ENCODE measurements around the gene MFSD11.
"Not testable (repeated sequence)": the region's sequence is repeated elsewhere in the genome, so short reads cannot be mapped to it uniquely, and the experiment has no call there.

MFSD11 gene

GRCh38 chr17:76812968-76813367, 75.0 kb downstream of the MFSD11 start:
- H3K4me3 ChIP-seq (ENCODE audit: low read depth, low read length) = no peak overlapping the region
- TF ChIP-seq, protein P1, sequence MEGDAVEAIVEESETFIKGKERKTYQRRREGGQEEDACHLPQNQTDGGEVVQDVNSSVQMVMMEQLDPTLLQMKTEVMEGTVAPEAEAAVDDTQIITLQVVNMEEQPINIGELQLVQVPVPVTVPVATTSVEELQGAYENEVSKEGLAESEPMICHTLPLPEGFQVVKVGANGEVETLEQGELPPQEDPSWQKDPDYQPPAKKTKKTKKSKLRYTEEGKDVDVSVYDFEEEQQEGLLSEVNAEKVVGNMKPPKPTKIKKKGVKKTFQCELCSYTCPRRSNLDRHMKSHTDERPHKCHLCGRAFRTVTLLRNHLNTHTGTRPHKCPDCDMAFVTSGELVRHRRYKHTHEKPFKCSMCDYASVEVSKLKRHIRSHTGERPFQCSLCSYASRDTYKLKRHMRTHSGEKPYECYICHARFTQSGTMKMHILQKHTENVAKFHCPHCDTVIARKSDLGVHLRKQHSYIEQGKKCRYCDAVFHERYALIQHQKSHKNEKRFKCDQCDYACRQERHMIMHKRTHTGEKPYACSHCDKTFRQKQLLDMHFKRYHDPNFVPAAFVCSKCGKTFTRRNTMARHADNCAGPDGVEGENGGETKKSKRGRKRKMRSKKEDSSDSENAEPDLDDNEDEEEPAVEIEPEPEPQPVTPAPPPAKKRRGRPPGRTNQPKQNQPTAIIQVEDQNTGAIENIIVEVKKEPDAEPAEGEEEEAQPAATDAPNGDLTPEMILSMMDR (IDR thresholded peaks at IDR 0.05; ENCODE audit: low read depth, low read length, missing control alignments) = no peak
- in situ Hi-C loops (cut with HindIII; ENCODE audit: low sequenced_read_pairs) = no loop called here
- no peak for DNase-seq (ENCODE audit: low read depth)

DNA sequence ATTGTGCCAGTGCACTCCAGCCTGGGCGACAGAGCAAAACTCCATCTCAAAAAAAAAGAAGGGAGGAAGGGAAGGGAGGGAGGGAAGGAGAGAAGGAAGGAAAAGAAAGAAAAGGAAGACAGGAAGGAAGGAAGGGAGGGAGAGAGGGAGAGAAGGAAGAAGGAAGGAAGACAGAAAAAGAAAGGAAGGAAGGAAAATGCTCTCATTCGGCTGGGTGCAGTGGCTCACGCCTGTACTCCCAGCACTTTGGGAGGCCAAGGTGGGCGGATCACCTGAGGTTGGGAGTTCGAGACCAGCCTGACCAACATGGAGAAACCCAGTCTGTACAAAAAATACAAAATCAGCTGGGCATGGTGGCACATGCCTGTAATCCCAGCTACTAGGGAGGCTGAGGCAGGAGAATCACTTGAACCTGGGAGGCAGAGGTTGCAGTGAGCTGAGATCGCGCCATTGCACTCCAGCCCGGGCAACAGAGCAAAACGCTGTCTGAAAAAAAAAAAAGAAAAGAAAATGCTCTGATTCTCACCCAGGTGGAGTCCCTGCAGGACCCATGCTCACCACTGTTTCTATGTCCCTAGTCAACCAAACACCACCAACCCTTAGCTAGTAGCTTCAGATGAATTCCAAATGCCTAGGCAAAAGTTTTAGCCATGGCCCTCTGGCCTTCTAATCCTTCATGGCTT, 78.1 kb downstream of the MFSD11 start:
- DNase-seq (ENCODE audit: low read depth); H3K4me3 ChIP-seq (ENCODE audit: low read depth, low read length); in situ Hi-C loops (cut with HindIII; ENCODE audit: low sequenced_read_pairs): not testable (repeated sequence)

DNA sequence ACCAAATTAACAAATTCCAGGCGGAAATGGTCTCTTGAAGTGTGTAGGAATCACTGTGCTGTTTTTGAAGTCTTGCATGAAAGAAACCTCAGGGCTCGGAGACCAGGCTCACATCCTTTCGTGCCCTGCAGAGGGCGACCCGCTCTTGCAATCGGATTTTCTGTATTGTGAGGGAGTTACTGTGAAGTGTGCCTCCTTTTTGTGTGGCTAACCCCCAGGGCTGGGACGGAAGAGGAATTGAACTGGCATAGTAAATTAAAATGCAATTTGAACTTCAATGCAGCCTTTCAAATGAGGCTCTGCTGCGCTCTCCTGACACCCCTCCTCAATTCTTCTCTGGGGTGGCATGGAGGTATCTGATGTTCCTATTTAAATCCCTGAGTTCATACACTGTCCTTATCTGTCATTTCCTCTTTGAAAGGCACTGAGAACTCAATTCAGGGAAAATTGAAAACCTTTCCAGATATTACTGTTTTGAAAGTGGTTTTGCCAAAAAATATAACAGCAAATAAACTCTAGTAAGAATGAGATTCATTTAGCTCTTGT, 78.7 kb downstream of the MFSD11 start:
- in situ Hi-C loops (cut with HindIII; ENCODE audit: low sequenced_read_pairs) = no loop called here
- peak; percentile 34 for DNase-seq (ENCODE audit: low read depth)
- TF ChIP-seq, protein P1 (IDR thresholded peaks at IDR 0.05; ENCODE audit: low read depth, low read length, missing control alignments) = peak; percentile 85
- H3K4me3 ChIP-seq (ENCODE audit: low read depth, low read length) = no peak overlapping the region

- no peak for DNase-seq (ENCODE audit: low read depth)
- in situ Hi-C loops (cut with HindIII; ENCODE audit: low sequenced_read_pairs) = no loop called here
- no peak overlapping the region for H3K4me3 ChIP-seq (ENCODE audit: low read depth, low read length)
- TF ChIP-seq, protein P1 (IDR thresholded peaks at IDR 0.05; ENCODE audit: low read depth, low read length, missing control alignments) = no peak
These were observed 82.1 kb downstream of the MFSD11 start for GRCh38 chr17:76820039-76820438.

- TF ChIP-seq, protein P1 (IDR thresholded peaks at IDR 0.05; ENCODE audit: low read depth, low read length, missing control alignments) = no peak
- no peak for DNase-seq (ENCODE audit: low read depth)
- in situ Hi-C loops (cut with HindIII; ENCODE audit: low sequenced_read_pairs) = no loop called here
- no peak overlapping the region for H3K4me3 ChIP-seq (ENCODE audit: low read depth, low read length)
These were observed 82.6 kb downstream of the MFSD11 start for GRCh38 chr17:76820561-76820960.

DNA sequence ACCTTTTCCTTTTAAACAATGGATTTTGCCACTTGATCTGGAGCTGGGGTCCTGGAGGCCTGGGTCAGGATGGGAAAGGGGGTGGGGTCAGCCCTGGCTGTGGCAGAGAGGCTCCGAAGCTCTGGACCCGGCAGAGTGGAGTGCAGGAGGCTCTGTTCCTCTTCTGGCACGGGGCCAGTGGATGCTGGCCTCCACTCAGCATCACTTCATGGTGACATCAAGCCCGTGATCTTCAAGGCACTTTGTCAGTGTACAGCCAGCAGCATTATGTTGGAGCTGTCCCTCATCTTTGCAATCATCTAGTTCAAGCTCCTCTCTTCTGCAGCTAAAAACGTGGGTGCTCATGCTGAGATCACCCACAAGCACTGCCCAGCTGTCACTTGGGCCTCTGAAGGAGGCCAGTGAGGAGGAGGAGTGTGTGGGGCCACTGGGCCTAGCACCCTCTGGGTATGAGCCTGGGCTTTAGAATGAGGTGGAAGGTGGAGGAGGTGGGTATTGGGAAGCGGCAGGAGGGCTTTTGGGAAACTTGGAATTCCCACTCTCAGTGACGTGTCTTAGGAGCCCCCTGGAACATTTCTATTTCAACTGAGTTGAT, 84.4 kb downstream of the MFSD11 start:
- in situ Hi-C loops (cut with HindIII; ENCODE audit: low sequenced_read_pairs) = no loop called here
- TF ChIP-seq, protein P1 (IDR thresholded peaks at IDR 0.05; ENCODE audit: low read depth, low read length, missing control alignments) = no peak
- DNase-seq (ENCODE audit: low read depth) = no peak
- no peak overlapping the region for H3K4me3 ChIP-seq (ENCODE audit: low read depth, low read length)

DNA sequence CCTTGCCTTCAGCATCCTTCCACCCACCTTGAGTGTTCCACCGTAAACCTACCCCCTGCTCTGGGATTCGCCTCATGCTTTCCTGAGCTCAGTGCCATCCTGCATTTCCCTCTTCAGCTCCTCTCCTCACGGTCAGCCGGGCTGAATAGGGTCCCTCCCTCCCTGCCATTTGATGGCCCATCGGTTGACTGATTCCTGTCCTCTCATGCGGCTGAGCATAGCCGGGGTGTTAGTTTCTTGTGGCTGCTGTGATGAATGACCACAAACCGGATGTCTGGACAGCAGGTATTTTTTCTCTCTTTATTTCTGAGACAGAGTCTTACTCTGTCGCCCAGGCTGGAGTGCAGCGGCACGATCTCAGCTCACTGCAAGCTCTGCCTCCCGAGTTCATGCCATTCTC, 86.2 kb downstream of the MFSD11 start:
- in situ Hi-C loops (cut with HindIII; ENCODE audit: low sequenced_read_pairs) = no loop called here
- H3K4me3 ChIP-seq (ENCODE audit: low read depth, low read length) = no peak overlapping the region
- TF ChIP-seq, protein P1 (IDR thresholded peaks at IDR 0.05; ENCODE audit: low read depth, low read length, missing control alignments) = no peak
- DNase-seq (ENCODE audit: low read depth) = no peak
